GM19395 (cell line): Measurements from ENCODE around the gene ACTG2.

Source experiments
- ATAC-seq: cut with Tn5 transposase; IDR thresholded peaks from one replicate; pipeline ENCODE4 v1.9.1; 2021; ENCODE audit warnings: mild to moderate bottlenecking, moderate library complexity; ENCODE audit not compliant: unreplicated experiment

ACTG2 gene

GRCh38 chr2:73963385-73964120 lies 70.7 kb downstream of the ACTG2 start:
- ATAC-seq = peak; percentile 63

GRCh38 chr2:73964223-73964622 lies 71.4 kb downstream of the ACTG2 start:
- ATAC-seq = no peak

GRCh38 chr2:73965053-73965452 lies 72.2 kb downstream of the ACTG2 start:
- ATAC-seq = no peak

- ATAC-seq = no peak
Observed at GRCh38 chr2:73968357-73968937, 75.6 kb downstream of the ACTG2 start.

- no peak for ATAC-seq
Observed at GRCh38 chr2:73969356-73969755, 76.5 kb downstream of the ACTG2 start.
